K562 (cell line): ENCODE results near the gene BCAS2. TPM values are rescaled to one million over a fixed set of nuclear protein-coding genes. Genes with fewer than 3 reads are reported as not detected.

Source experiments
- polyA plus RNA-seq, 8 experiments: library from polyadenylated mRNA; depleted of rRNA in 4 of 8; stranded (reverse) in 5 of 8; unstranded in 3 of 8; fragments of >200 nt; fragmentation: Nextera tagmentation in 2 of 8; fragmentation: Illumina TruSeq in 1 of 8; extraction: Ambion mirVana in 2 of 8; extraction: Trizol in 1 of 8; gene quantifications; 2 replicates each; pipeline versions ENCODE4 v1.2.1 to v1.2.3, GENCODE V29; 2011 to 2014; ENCODE audit warnings: inconsistent platforms in 1 of 8, missing spikeins in 1 of 8
- total RNA-seq, 7 experiments: library from RNA; depleted of rRNA in 6 of 7; stranded (reverse); fragments of >200 nt in 6 of 7; fragmentation: Illumina TruSeq in 2 of 7; extraction: Trizol in 2 of 7; gene quantifications; 2 replicates each; pipeline versions ENCODE4 v1.2.1 to v1.2.3, GENCODE V29; 2011 to 2021; ENCODE audit warnings: low replicate concordance in 1 of 7

Gene BCAS2
- total and polyA plus RNA-seq, 9 of the 15 experiments (the other 6 are each of a cell fraction or from before 2014, with no cell fraction given), result 59.3 to 183 (median 81.1) TPM

Other genes with a start within 250 kb of the BCAS2 start
- gene TRIM33, start 70.4 kb downstream of the BCAS2 start, total RNA-seq (2014; rRNA removed), result 25.7 and 38.8 TPM in 2 replicates
- 44.5 and 47.8 TPM in 2 replicates for gene TRIM33, start 70.4 kb downstream of the BCAS2 start, total RNA-seq (2014; rRNA removed; fragmentation: Illumina TruSeq; extraction: Trizol)
- 55.2 and 58.4 TPM in 2 replicates for gene TRIM33, start 70.4 kb downstream of the BCAS2 start, total RNA-seq (2015; rRNA removed; fragmentation: Illumina TruSeq; extraction: Trizol)
- 40.8 and 42.1 TPM in 2 replicates for gene TRIM33, start 70.4 kb downstream of the BCAS2 start, total RNA-seq (2021)
- 41.3 and 48.5 TPM in 2 replicates for gene TRIM33, start 70.4 kb downstream of the BCAS2 start, polyA plus RNA-seq (2011; rRNA removed)
- gene TRIM33, start 70.4 kb downstream of the BCAS2 start, polyA plus RNA-seq (2014; fragmentation: Illumina TruSeq; extraction: Trizol), result 37.0 and 40.2 TPM in 2 replicates
- gene TRIM33, start 70.4 kb downstream of the BCAS2 start, polyA plus RNA-seq (2014; fragmentation: Nextera tagmentation; extraction: Ambion mirVana), result 10 to 100 TPM in 1 of 2 experiments, 1 to 10 TPM in 1; 9.3 to 12.6 TPM
- gene TRIM33, start 70.4 kb downstream of the BCAS2 start, polyA plus RNA-seq (2014; rRNA removed), result 19.2 and 20.3 TPM in 2 replicates
- 0.16 and 0.23 TPM in 2 replicates for gene DENND2C, start 88.4 kb upstream of the BCAS2 start, total RNA-seq (2014; rRNA removed)
- 0.25 and 0.35 TPM in 2 replicates for gene DENND2C, start 88.4 kb upstream of the BCAS2 start, total RNA-seq (2014; rRNA removed; fragmentation: Illumina TruSeq; extraction: Trizol)
- 0.14 and 0.15 TPM in 2 replicates for gene DENND2C, start 88.4 kb upstream of the BCAS2 start, total RNA-seq (2015; rRNA removed; fragmentation: Illumina TruSeq; extraction: Trizol)
- 0.11 TPM in 2 replicates for gene DENND2C, start 88.4 kb upstream of the BCAS2 start, total RNA-seq (2021)
- 0.03 and 0.15 TPM in 2 replicates for gene DENND2C, start 88.4 kb upstream of the BCAS2 start, polyA plus RNA-seq (2011; rRNA removed)
- 0.10 and 0.15 TPM in 2 replicates for gene DENND2C, start 88.4 kb upstream of the BCAS2 start, polyA plus RNA-seq (2014; fragmentation: Illumina TruSeq; extraction: Trizol)
- gene DENND2C, start 88.4 kb upstream of the BCAS2 start, polyA plus RNA-seq (2014; fragmentation: Nextera tagmentation; extraction: Ambion mirVana), result under 1 TPM; 0.03 to 0.20 TPM
- gene DENND2C, start 88.4 kb upstream of the BCAS2 start, polyA plus RNA-seq (2014; rRNA removed), result 0.04 and 0.07 TPM in 2 replicates
- gene AMPD1, start 113.9 kb upstream of the BCAS2 start, total RNA-seq (2014; rRNA removed), result not detected in 2 replicates
- not detected in 2 replicates for gene AMPD1, start 113.9 kb upstream of the BCAS2 start, total RNA-seq (2014; rRNA removed; fragmentation: Illumina TruSeq; extraction: Trizol)
- not detected in 2 replicates for gene AMPD1, start 113.9 kb upstream of the BCAS2 start, total RNA-seq (2015; rRNA removed; fragmentation: Illumina TruSeq; extraction: Trizol)
- gene AMPD1, start 113.9 kb upstream of the BCAS2 start, total RNA-seq (2021), result not detected in 2 replicates
- gene AMPD1, start 113.9 kb upstream of the BCAS2 start, polyA plus RNA-seq (2011; rRNA removed), result 0.04 and 0.08 TPM in 2 replicates
- gene AMPD1, start 113.9 kb upstream of the BCAS2 start, polyA plus RNA-seq (2014; fragmentation: Illumina TruSeq; extraction: Trizol), result not detected in 2 replicates
- not detected for gene AMPD1, start 113.9 kb upstream of the BCAS2 start, polyA plus RNA-seq (2014; fragmentation: Nextera tagmentation; extraction: Ambion mirVana)
- 0.17 TPM in 1 of 2 replicates, not detected in the other for gene AMPD1, start 113.9 kb upstream of the BCAS2 start, polyA plus RNA-seq (2014; rRNA removed)
- gene NRAS, start 135.2 kb upstream of the BCAS2 start, total RNA-seq (2014; rRNA removed), result 48.8 and 54.0 TPM in 2 replicates
- gene NRAS, start 135.2 kb upstream of the BCAS2 start, total RNA-seq (2014; rRNA removed; fragmentation: Illumina TruSeq; extraction: Trizol), result 94.5 and 107 TPM in 2 replicates
- gene NRAS, start 135.2 kb upstream of the BCAS2 start, total RNA-seq (2015; rRNA removed; fragmentation: Illumina TruSeq; extraction: Trizol), result 75.7 and 84.1 TPM in 2 replicates
- gene NRAS, start 135.2 kb upstream of the BCAS2 start, total RNA-seq (2021), result 60.3 and 60.6 TPM in 2 replicates
- gene NRAS, start 135.2 kb upstream of the BCAS2 start, polyA plus RNA-seq (2011; rRNA removed), result 56.1 and 76.7 TPM in 2 replicates
- 64.2 and 75.4 TPM in 2 replicates for gene NRAS, start 135.2 kb upstream of the BCAS2 start, polyA plus RNA-seq (2014; fragmentation: Illumina TruSeq; extraction: Trizol)
- 10 to 100 TPM; 58.2 to 79.7 TPM for gene NRAS, start 135.2 kb upstream of the BCAS2 start, polyA plus RNA-seq (2014; fragmentation: Nextera tagmentation; extraction: Ambion mirVana)
- gene NRAS, start 135.2 kb upstream of the BCAS2 start, polyA plus RNA-seq (2014; rRNA removed), result 40.7 and 49.0 TPM in 2 replicates
- 403 and 417 TPM in 2 replicates for gene CSDE1, start 176.4 kb upstream of the BCAS2 start, total RNA-seq (2014; rRNA removed)
- 491 and 540 TPM in 2 replicates for gene CSDE1, start 176.4 kb upstream of the BCAS2 start, total RNA-seq (2014; rRNA removed; fragmentation: Illumina TruSeq; extraction: Trizol)
- gene CSDE1, start 176.4 kb upstream of the BCAS2 start, total RNA-seq (2015; rRNA removed; fragmentation: Illumina TruSeq; extraction: Trizol), result 489 and 519 TPM in 2 replicates
- gene CSDE1, start 176.4 kb upstream of the BCAS2 start, total RNA-seq (2021), result 490 and 538 TPM in 2 replicates
- 293 and 344 TPM in 2 replicates for gene CSDE1, start 176.4 kb upstream of the BCAS2 start, polyA plus RNA-seq (2011; rRNA removed)
- 404 and 453 TPM in 2 replicates for gene CSDE1, start 176.4 kb upstream of the BCAS2 start, polyA plus RNA-seq (2014; fragmentation: Illumina TruSeq; extraction: Trizol)
- 100 to 1,000 TPM; 174 to 365 TPM for gene CSDE1, start 176.4 kb upstream of the BCAS2 start, polyA plus RNA-seq (2014; fragmentation: Nextera tagmentation; extraction: Ambion mirVana)
- 250 and 262 TPM in 2 replicates for gene CSDE1, start 176.4 kb upstream of the BCAS2 start, polyA plus RNA-seq (2014; rRNA removed)
- 144 and 145 TPM in 2 replicates for gene SIKE1, start 199.1 kb upstream of the BCAS2 start, total RNA-seq (2014; rRNA removed)
- gene SIKE1, start 199.1 kb upstream of the BCAS2 start, total RNA-seq (2014; rRNA removed; fragmentation: Illumina TruSeq; extraction: Trizol), result 80.2 and 84.5 TPM in 2 replicates
- gene SIKE1, start 199.1 kb upstream of the BCAS2 start, total RNA-seq (2015; rRNA removed; fragmentation: Illumina TruSeq; extraction: Trizol), result 63.6 and 67.4 TPM in 2 replicates
- 76.3 and 80.8 TPM in 2 replicates for gene SIKE1, start 199.1 kb upstream of the BCAS2 start, total RNA-seq (2021)
- gene SIKE1, start 199.1 kb upstream of the BCAS2 start, polyA plus RNA-seq (2011; rRNA removed), result 91.1 and 98.0 TPM in 2 replicates
- 45.9 and 56.3 TPM in 2 replicates for gene SIKE1, start 199.1 kb upstream of the BCAS2 start, polyA plus RNA-seq (2014; fragmentation: Illumina TruSeq; extraction: Trizol)
- gene SIKE1, start 199.1 kb upstream of the BCAS2 start, polyA plus RNA-seq (2014; fragmentation: Nextera tagmentation; extraction: Ambion mirVana), result 10 to 100 TPM; 21.8 to 31.4 TPM
- gene SIKE1, start 199.1 kb upstream of the BCAS2 start, polyA plus RNA-seq (2014; rRNA removed), result 103 TPM in 2 replicates